Stimulated activated CD8-positive, alpha-beta memory T cell treated with anti-CD3 and anti-CD28 coated beads, Interleukin-4, amount 100 ng/mL, for 48 hours (primary cell): Measurements from ENCODE around the gene CD79A.

Experiments
- DNase-seq: peaks from one replicate; pipeline ENCODE4 v3.0.0-alpha.2; 2020

Gene CD79A

GRCh38 chr19:41920882-41921576, 44.0 kb downstream of the CD79A start:
- no peak for DNase-seq

- no peak for DNase-seq
Observed at GRCh38 chr19:41921577-41922576, 44.8 kb downstream of the CD79A start.

GRCh38 chr19:41922585-41922984, 45.5 kb downstream of the CD79A start:
- DNase-seq: no peak

GRCh38 chr19:41923045-41923788, 46.1 kb downstream of the CD79A start:
- DNase-seq: no peak

- DNase-seq: no peak
Observed at GRCh38 chr19:41924151-41925145, 47.4 kb downstream of the CD79A start.

- DNase-seq: no peak
Observed at GRCh38 chr19:41925208-41926003, 48.3 kb downstream of the CD79A start.

- no peak for DNase-seq
Observed at GRCh38 chr19:41926028-41926762, 49.1 kb downstream of the CD79A start.

GRCh38 chr19:41926763-41927496, 49.9 kb downstream of the CD79A start:
- no peak for DNase-seq

GRCh38 chr19:41927497-41928192, 50.6 kb downstream of the CD79A start:
- DNase-seq: no peak

GRCh38 chr19:41928221-41928683, 51.2 kb downstream of the CD79A start, which contains the start of gene ERFL:
TSS of gene ERFL (minus strand) at chr19:41928449. CDS start at chr19:41912919, 15,530 bp downstream.
- peak; percentile 52 for DNase-seq

GRCh38 chr19:41928754-41929535, 51.9 kb downstream of the CD79A start:
- no peak for DNase-seq

GRCh38 chr19:41929536-41930071, 52.5 kb downstream of the CD79A start:
- no peak for DNase-seq

GRCh38 chr19:41930322-41930722, 53.2 kb downstream of the CD79A start:
- DNase-seq: no peak
